Measurements from ENCODE around the gene GRM8.

- TF ChIP-seq EZH2 (IDR thresholded peaks at IDR 0.05; ENCODE audit: low read length, unreplicated experiment) (no peak), CTCF (conservative IDR thresholded peaks at IDR 0.05; ENCODE audit: low read depth, low read length) (no peak), EZH2phosphoT487 (IDR thresholded peaks at IDR 0.05; ENCODE audit: borderline replicate concordance, low read length) (no peak)
Measured at GRCh38 chr7:126690104-126690503, 562.6 kb downstream of the GRM8 start.

All from PC-3 (cell line).